Panc1 (cell line): Measurements from ENCODE around the gene UTP20.

Experiments
- CTCF ChIP-seq: fragments of 450-650 bp; IDR thresholded peaks from 2 replicates; pipeline ENCODE4 v1.5.1; 2017; ENCODE audit warnings: mild to moderate bottlenecking
- POLR2AphosphoS5 ChIP-seq: IDR thresholded peaks from 2 replicates; pipeline ENCODE4 v1.6.1; 2012; ENCODE audit warnings: mild to moderate bottlenecking, low read depth, low read length, moderate library complexity
- REST ChIP-seq, 2 experiments: IDR thresholded peaks; 2 replicates each; pipeline ENCODE4 v1.6.1; 2011 to 2012; ENCODE audit warnings: low read depth in 2 of 2, control low read depth in 1 of 2, low read length in 1 of 2, mild to moderate bottlenecking in 1 of 2, moderate library complexity in 1 of 2; ENCODE audit not compliant: insufficient read depth in 1 of 2
- SIN3A ChIP-seq: IDR thresholded peaks from 2 replicates; pipeline ENCODE4 v1.6.1; 2012; ENCODE audit warnings: low read depth, mild to moderate bottlenecking, low read length, moderate library complexity, borderline replicate concordance; ENCODE audit not compliant: insufficient read depth
- TCF7L2 ChIP-seq: IDR thresholded peaks from 2 replicates; pipeline ENCODE4 v1.6.1; 2011; ENCODE audit warnings: mild to moderate bottlenecking, low read depth, low read length, inconsistent platforms

GRCh38 chr12:101430456-101430855, 150.6 kb downstream of the UTP20 start:
- TF ChIP-seq POLR2AphosphoS5 (no peak), CTCF (no peak), SIN3A (no peak), REST (IDR thresholded peaks at IDR 0.05; ENCODE audit: insufficient read depth in 1 of 2, low read depth in 2 of 2, low read length in 1 of 2) (no peak), TCF7L2 (no peak)
